LNCaP clone FGC (cell line): ENCODE results near the gene KLC1.

Experiments
- DNase-seq: peaks from one replicate; pipeline ENCODE4 v3.0.0-alpha.2; 2011; ENCODE audit warnings: low read depth
- H3K4me3 ChIP-seq: 2 replicates; pipeline ENCODE4 v1.5.1; 2011; ENCODE audit warnings: mild to moderate bottlenecking, low read depth, low read length, control low read depth
- TF ChIP-seq, protein P1 (sequence below): IDR thresholded peaks from 2 replicates; pipeline ENCODE4 v1.5.1; 2012; ENCODE audit warnings: mild to moderate bottlenecking; ENCODE audit not compliant: control insufficient read depth, insufficient read depth; ENCODE audit errors: extremely low read depth

KLC1 gene

DNA sequence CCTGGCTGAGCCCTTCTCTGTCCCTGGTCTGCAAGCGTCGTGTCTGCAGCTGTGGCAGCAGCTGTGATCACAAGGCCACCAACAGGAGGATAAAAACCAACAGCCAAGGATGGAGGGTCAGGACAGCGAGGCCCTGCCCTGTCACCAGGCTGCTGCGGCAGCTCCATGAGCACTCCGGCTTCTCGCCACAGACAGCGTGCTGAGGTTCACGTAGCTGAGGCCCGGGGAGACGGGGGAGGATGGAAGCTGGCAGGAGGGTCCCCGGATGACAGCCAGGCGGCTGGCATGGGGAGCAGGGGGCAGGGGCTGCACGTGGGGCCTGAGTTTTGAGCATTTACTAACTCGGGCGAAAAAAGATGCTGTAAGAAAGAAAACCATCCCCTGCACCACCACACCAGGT is 80.8 kb downstream of the KLC1 start:
- TF ChIP-seq, protein P1, sequence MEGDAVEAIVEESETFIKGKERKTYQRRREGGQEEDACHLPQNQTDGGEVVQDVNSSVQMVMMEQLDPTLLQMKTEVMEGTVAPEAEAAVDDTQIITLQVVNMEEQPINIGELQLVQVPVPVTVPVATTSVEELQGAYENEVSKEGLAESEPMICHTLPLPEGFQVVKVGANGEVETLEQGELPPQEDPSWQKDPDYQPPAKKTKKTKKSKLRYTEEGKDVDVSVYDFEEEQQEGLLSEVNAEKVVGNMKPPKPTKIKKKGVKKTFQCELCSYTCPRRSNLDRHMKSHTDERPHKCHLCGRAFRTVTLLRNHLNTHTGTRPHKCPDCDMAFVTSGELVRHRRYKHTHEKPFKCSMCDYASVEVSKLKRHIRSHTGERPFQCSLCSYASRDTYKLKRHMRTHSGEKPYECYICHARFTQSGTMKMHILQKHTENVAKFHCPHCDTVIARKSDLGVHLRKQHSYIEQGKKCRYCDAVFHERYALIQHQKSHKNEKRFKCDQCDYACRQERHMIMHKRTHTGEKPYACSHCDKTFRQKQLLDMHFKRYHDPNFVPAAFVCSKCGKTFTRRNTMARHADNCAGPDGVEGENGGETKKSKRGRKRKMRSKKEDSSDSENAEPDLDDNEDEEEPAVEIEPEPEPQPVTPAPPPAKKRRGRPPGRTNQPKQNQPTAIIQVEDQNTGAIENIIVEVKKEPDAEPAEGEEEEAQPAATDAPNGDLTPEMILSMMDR, result no peak
- H3K4me3 ChIP-seq, result no peak overlapping the region
- no peak for DNase-seq

DNA sequence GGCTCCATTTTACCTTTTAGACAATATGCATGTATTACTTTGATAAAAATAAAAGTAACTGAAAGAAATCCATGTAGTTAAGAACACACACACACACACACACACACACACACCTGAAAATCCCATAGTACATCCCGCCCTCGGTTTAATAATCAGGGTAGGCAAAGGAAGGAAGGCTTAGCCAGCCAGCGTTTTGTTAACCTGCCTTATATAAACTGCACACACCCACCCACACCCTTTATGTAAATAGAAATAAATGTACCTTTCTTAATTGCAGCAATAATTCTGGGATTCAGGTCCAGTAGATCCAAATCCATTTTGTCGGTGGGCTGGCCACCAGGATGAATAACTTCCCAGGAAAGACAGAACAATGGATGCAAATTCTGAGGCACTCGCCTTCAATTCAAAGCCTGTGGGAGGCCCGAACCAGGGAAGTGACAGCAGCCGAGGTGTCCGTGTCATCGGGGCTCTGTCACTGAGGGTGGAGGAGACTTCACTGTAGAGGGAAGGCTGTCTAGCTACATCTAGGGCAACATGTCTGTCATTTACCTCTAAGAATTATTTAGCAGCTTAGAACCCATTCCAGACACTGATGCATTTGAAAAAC is 81.9 kb downstream of the KLC1 start:
- DNase-seq, result no peak

DNA sequence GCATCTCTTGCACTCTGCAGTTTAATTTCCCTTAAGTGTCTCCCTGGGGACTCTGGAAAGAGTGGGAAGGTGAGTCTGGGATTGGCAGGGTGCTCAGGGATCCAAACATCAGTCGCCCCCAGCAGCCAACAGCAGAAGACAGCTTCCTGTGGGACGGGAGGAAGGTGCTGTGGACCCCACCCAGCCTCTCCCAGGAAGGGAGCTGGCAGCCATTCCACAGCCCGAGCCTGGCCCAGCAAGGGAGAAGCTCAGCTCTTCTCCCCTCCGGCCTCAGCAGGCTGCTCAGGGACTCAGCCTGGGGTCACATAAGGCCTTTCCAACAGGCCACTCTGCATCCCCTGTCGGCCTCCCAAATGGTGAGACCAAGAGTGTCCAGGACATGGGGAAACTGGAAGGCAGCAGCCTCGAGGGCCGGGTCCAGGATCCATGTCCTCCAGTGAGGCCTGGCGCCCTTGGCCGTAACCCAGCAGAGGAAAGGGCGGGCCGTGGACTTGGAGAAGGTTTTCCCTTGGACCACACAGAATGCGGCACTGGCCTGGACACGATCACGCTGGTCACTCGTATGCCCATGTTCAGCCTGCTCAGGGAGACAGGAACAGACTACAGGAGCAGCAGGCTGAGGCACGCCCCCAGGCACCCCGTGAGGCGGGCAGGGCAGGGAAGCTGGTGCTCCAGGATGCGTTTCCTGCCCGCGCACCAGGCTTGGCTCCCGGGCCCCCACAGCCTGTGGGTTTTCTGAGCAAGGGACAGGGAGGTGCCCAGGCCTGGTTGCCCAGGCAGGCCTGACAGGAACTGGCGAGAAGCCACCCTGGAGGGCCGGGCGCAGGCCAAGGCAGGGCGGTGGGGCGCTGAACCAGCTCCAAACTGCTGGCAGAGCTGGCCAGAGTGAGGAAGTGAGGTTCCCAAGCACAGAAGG is 82.8 kb downstream of the KLC1 start:
- DNase-seq, result no peak
- TF ChIP-seq, protein P1, result no peak
- no peak overlapping the region for H3K4me3 ChIP-seq

More for the DNA sequence above, 81.9 kb downstream of the KLC1 start:
- no peak overlapping the region for H3K4me3 ChIP-seq
- TF ChIP-seq, protein P1, result no peak

DNA sequence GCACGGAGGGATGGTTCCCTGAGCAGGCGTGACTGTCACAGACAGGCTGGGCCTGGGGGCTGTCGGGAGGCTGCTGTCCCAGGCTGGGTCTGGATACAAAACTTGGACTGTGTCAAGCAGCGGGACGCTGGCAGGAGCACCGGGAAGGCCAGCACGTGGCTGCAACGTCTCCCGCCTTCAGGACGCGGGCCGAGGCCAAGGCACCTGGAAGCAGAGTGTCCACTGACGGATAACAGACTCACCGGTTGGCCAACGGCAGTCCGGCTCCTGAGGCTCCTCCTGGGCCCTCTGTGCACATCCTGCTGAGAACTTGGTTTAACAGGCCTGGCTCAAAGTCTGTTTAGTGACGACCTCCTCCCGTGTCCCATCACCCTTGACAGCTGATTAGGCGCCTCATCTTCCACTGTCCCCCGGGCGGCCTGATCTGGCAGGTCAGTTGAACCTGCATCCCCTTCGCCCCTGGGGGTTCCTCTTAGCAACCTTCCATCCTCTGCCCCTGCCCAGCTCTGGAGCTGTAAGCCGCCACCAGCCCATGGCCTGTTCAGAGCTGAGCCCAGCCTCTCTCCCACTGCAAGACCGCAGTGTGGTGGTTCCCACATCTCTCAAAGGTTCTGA is 83.7 kb downstream of the KLC1 start:
- H3K4me3 ChIP-seq, result no peak overlapping the region
- TF ChIP-seq, protein P1, result no peak
- DNase-seq, result no peak

DNA sequence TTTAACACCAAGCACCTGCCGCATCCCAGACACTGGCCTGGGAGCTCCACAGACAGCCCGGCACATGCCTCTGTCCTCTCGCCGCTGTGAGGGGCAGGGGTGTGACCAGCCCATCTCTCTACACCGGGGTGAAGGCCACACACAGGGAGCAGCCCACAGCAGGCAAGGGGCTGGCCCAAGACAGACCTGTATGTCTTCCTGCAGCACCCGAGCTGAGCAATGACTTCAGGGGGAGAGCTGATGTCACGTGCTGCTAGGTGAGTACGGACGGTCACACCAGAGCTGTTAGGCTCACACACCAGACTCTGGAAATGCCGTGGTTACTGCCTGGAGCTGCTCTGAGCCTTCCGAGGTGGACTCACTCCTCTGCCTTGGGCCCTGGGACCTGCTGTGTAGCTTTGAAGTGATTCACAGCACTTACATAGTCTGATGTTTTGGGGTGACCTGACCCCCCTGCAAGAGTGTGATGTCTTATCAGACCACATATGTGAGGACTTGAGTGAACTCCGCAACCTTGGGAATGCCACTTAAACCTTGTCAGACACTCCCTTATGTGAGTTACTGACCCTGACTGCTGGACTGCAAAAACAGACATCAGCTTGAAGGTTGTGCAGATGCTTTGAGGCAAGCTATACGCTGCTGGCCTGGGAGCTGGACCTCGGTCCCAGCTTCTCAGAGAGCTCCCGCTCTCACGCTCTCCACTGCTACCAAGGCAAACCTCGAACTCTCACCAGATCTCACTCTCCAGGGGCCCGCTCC is 84.5 kb downstream of the KLC1 start:
- TF ChIP-seq, protein P1, result no peak
- H3K4me3 ChIP-seq, result no peak overlapping the region
- DNase-seq, result no peak

DNA sequence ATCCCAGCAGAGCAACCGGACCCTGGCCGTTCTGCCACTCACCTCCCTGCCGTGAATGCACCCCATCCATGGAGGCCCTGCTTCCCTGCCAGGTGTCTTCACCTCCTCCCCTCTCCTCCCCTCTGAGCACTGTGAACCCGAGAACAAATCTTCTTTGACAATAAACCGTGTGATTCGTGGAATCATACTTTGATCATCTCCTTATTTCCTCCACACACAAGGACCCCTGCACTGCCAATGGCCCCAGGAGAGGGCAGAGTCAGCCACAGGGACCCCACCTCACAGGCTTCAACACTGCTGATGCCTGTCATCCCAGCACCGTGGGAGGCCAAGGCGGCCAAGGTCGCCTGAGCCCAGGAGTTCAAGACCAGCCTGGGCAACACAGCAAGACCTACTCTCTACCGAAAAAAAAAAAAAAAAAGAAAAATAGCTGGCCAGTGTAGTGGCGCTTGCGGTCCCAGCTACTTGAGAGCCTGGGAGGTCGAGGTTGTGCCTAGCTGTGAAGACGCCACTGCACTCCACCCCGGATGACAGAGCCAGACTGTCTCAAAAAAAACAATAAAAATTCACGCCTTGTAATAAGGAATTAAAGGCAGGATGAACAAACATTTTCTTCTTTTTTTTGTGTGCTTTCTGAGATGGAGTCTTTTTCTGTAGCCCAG is 85.2 kb downstream of the KLC1 start:
- TF ChIP-seq, protein P1, result no peak
- H3K4me3 ChIP-seq, result peak overlapping the region; percentile 57

More for the DNA sequence above, 85.2 kb downstream of the KLC1 start:
- no peak for DNase-seq
